ENCODE results near the gene RING1.

- TF ChIP-seq CTCF (IDR thresholded peaks at IDR 0.05; ENCODE audit: insufficient read depth, low read depth, low read length) (no peak), EZH2 (IDR thresholded peaks at IDR 0.05; ENCODE audit: insufficient read depth, low read length) (no peak)
These were observed 7.2 kb downstream of the RING1 start for GRCh38 chr6:33215271-33216116.

Data from astrocyte (in vitro differentiated cells and primary cell).